H9 (cell line): Measurements from ENCODE around the gene GRM5. TPM values are rescaled to one million over a fixed set of nuclear protein-coding genes. Genes with fewer than 3 reads are reported as not detected.

ENCODE experiments used
- DNase-seq: peaks from one replicate; pipeline ENCODE4 v3.0.0-alpha.2; 2017
- H2AFZ ChIP-seq: one replicate; pipeline ENCODE4 v1.6.1; 2013; ENCODE audit warnings: mild to moderate bottlenecking, low read length, control low read depth, moderate library complexity
- H2AK5ac ChIP-seq: 2 replicates; pipeline ENCODE4 v1.6.1; 2013; ENCODE audit warnings: low read length, control low read depth, mixed read lengths; ENCODE audit not compliant: insufficient read length
- H2BK120ac ChIP-seq: one replicate; pipeline ENCODE4 v1.6.1; 2013; ENCODE audit warnings: low read depth, mild to moderate bottlenecking, low read length, control low read depth, inconsistent platforms; ENCODE audit not compliant: poor library complexity, severe bottlenecking
- H2BK12ac ChIP-seq: 2 replicates; pipeline ENCODE4 v1.6.1; 2013; ENCODE audit warnings: low read length, control low read depth, mixed read lengths, low read depth; ENCODE audit not compliant: insufficient read length
- H2BK15ac ChIP-seq: 2 replicates; pipeline ENCODE4 v1.6.1; 2013; ENCODE audit warnings: low read depth, low read length, control low read depth
- H2BK20ac ChIP-seq: one replicate; pipeline ENCODE4 v1.6.1; 2013; ENCODE audit warnings: low read depth, mild to moderate bottlenecking, low read length, control low read depth, inconsistent platforms; ENCODE audit not compliant: poor library complexity, severe bottlenecking
- H2BK5ac ChIP-seq: 2 replicates; pipeline ENCODE4 v1.6.1; 2013; ENCODE audit warnings: low read length, control low read depth, mixed read lengths; ENCODE audit not compliant: insufficient read length
- H3K14ac ChIP-seq: 2 replicates; pipeline ENCODE4 v1.6.1; 2013; ENCODE audit warnings: low read length, control low read depth; ENCODE audit not compliant: insufficient read depth
- H3K18ac ChIP-seq: 2 replicates; pipeline ENCODE4 v1.6.1; 2013; ENCODE audit warnings: low read depth, mild to moderate bottlenecking, mixed read lengths, low read length, control low read depth; ENCODE audit not compliant: insufficient read length
- H3K23ac ChIP-seq: 2 replicates; pipeline ENCODE4 v1.6.1; 2013; ENCODE audit warnings: low read length, control low read depth, mixed read lengths, low read depth; ENCODE audit not compliant: insufficient read length
- H3K23me2 ChIP-seq: 2 replicates; pipeline ENCODE4 v1.6.1; 2013; ENCODE audit warnings: low read depth, mild to moderate bottlenecking, mixed read lengths, low read length, control low read depth; ENCODE audit not compliant: insufficient read length, poor library complexity, severe bottlenecking
- H3K27ac ChIP-seq: 2 replicates; pipeline ENCODE4 v1.5.1; 2013; ENCODE audit warnings: low read length, control low read depth, mixed read lengths, low read depth; ENCODE audit not compliant: insufficient read length
- H3K27me3 ChIP-seq: 2 replicates; pipeline ENCODE4 v1.6.1; 2013; ENCODE audit warnings: low read length, control low read depth, inconsistent platforms; ENCODE audit not compliant: insufficient read depth
- H3K4ac ChIP-seq: 2 replicates; pipeline ENCODE4 v1.6.1; 2013; ENCODE audit warnings: low read depth, mild to moderate bottlenecking, control low read depth, inconsistent platforms, low read length, moderate library complexity
- H3K4me1 ChIP-seq: 2 replicates; pipeline ENCODE4 v1.6.1; 2013; ENCODE audit warnings: low read length, control low read depth, inconsistent platforms; ENCODE audit not compliant: insufficient read depth
- H3K4me2 ChIP-seq: 2 replicates; pipeline ENCODE4 v1.6.1; 2013; ENCODE audit warnings: low read length, control low read depth, mixed read lengths; ENCODE audit not compliant: insufficient read length, insufficient read depth
- H3K56ac ChIP-seq: 2 replicates; pipeline ENCODE4 v1.6.1; 2013; ENCODE audit warnings: low read depth, mild to moderate bottlenecking, mixed read lengths, low read length, control low read depth; ENCODE audit not compliant: insufficient read length
- H3K79me1 ChIP-seq: 2 replicates; pipeline ENCODE4 v1.6.1; 2013; ENCODE audit warnings: low read depth, mild to moderate bottlenecking, moderate library complexity, low read length, control low read depth, inconsistent platforms; ENCODE audit not compliant: insufficient read depth, poor library complexity, severe bottlenecking
- H3K79me2 ChIP-seq: 2 replicates; pipeline ENCODE4 v1.6.1; 2013; ENCODE audit warnings: low read length, control low read depth, inconsistent platforms; ENCODE audit not compliant: insufficient read depth
- H3K9ac ChIP-seq: 2 replicates; pipeline ENCODE4 v1.6.1; 2013; ENCODE audit warnings: low read length, control low read depth, mixed read lengths; ENCODE audit not compliant: insufficient read length; ENCODE audit errors: extremely low read depth
- H3K9me3 ChIP-seq: one replicate; pipeline ENCODE4 v1.6.1; 2013; ENCODE audit warnings: low read depth, low read length, inconsistent platforms; ENCODE audit not compliant: control insufficient read depth
- H3T11ph ChIP-seq: one replicate; pipeline ENCODE4 v1.6.1; 2013; ENCODE audit warnings: mild to moderate bottlenecking, low read length, control low read depth, inconsistent platforms
- H4K20me1 ChIP-seq: one replicate; pipeline ENCODE4 v1.6.1; 2013; ENCODE audit not compliant: control insufficient read depth, insufficient read length, insufficient read depth
- H4K5ac ChIP-seq: 2 replicates; pipeline ENCODE4 v1.6.1; 2013; ENCODE audit warnings: low read depth, mild to moderate bottlenecking, mixed read lengths, low read length, control low read depth; ENCODE audit not compliant: insufficient read length
- H4K8ac ChIP-seq: replicated peaks from 2 replicates; pipeline ENCODE4 v1.6.1; 2013; ENCODE audit warnings: low read length, control low read depth, mixed read lengths, low read depth; ENCODE audit not compliant: insufficient read length
- H4K91ac ChIP-seq: 2 replicates; pipeline ENCODE4 v1.6.1; 2013; ENCODE audit warnings: low read depth, mild to moderate bottlenecking, moderate library complexity, mixed read lengths, low read length, control low read depth; ENCODE audit not compliant: insufficient read length
- H3K27ac Mint-ChIP-seq, 3 experiments: 2 replicates in 2 of 3; 3 replicates in 1 of 3; pipeline ENCODE4 v1.8.0; 2020 to 2021; ENCODE audit warnings: mixed read lengths in 3 of 3, mild to moderate bottlenecking in 1 of 3, moderate library complexity in 1 of 3
- H3K27me3 Mint-ChIP-seq: 2 replicates; pipeline ENCODE4 v1.8.0; 2021; ENCODE audit warnings: low read depth, mild to moderate bottlenecking, moderate library complexity, mixed read lengths
- H3K36me3 Mint-ChIP-seq, 3 experiments: 2 replicates in 2 of 3; 3 replicates in 1 of 3; pipeline ENCODE4 v1.8.0; 2020 to 2021; ENCODE audit warnings: low read depth in 3 of 3, mixed read lengths in 3 of 3; ENCODE audit not compliant: insufficient read depth in 1 of 3
- H3K4me1 Mint-ChIP-seq, 2 experiments: 2 replicates each; pipeline ENCODE4 v1.8.0; 2020; ENCODE audit warnings: mixed read lengths in 2 of 2
- H3K4me3 Mint-ChIP-seq, 2 experiments: 2 replicates in 1 of 2; 3 replicates in 1 of 2; pipeline ENCODE4 v1.8.0; 2020 to 2021; ENCODE audit warnings: mild to moderate bottlenecking in 2 of 2, mixed read lengths in 2 of 2, moderate library complexity in 1 of 2
- H3K9me3 Mint-ChIP-seq, 2 experiments: 2 replicates in 1 of 2; 3 replicates in 1 of 2; pipeline ENCODE4 v1.8.0; 2020; ENCODE audit warnings: mild to moderate bottlenecking in 2 of 2, mixed read lengths in 2 of 2, moderate library complexity in 1 of 2
- WGBS: extraction: QIAGEN DNeasy Blood & Tissue Kit; methylation state at CpG from one replicate; pipeline ENCODE4 v1.1.7; 2013; ENCODE audit warnings: missing lambda C conversion rate, low lambda C conversion rate, mixed read lengths; ENCODE audit not compliant: insufficient read length; ENCODE audit errors: extremely low coverage; 5-methylcytosine and 5-hydroxymethylcytosine counted together
- total RNA-seq: library from RNA; stranded (reverse); gene quantifications from 2 replicates; pipeline ENCODE4 v1.2.1, GENCODE V29; 2021
- TF ChIP-seq, protein P1 (sequence below): fragments of 200-600 bp; sonication (generic); conservative IDR thresholded peaks from 3 replicates; pipeline ENCODE4 v1.8.0; 2021; ENCODE audit warnings: antibody characterized with exemption, mild to moderate bottlenecking

Gene GRM5
- total RNA-seq, 1 experiment from 2014 or later = not detected

DNA sequence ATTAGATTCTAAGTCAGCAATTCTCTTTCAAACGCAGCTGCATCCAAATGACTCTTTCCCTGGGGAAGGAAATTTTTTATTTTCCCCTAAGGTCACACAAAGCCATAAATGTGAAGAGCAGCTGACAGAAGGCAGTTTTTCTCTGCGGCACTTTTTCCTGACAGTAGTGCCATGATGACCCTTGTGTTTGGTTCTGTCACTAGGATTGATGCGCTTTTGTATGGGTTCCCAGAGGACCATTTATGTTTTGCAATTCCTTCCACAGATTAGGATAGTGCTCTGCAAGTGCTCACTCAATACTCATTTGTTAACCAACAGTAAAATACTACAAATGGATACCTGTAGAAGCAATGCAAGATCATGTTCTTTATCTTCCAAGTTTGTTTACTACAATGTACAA lies 368.6 kb downstream of the GRM5 start:
- no peak overlapping the region for H3T11ph ChIP-seq
- no peak overlapping the region for H4K5ac ChIP-seq
- no peak overlapping the region for H3K27ac ChIP-seq
- TF ChIP-seq, protein P1, sequence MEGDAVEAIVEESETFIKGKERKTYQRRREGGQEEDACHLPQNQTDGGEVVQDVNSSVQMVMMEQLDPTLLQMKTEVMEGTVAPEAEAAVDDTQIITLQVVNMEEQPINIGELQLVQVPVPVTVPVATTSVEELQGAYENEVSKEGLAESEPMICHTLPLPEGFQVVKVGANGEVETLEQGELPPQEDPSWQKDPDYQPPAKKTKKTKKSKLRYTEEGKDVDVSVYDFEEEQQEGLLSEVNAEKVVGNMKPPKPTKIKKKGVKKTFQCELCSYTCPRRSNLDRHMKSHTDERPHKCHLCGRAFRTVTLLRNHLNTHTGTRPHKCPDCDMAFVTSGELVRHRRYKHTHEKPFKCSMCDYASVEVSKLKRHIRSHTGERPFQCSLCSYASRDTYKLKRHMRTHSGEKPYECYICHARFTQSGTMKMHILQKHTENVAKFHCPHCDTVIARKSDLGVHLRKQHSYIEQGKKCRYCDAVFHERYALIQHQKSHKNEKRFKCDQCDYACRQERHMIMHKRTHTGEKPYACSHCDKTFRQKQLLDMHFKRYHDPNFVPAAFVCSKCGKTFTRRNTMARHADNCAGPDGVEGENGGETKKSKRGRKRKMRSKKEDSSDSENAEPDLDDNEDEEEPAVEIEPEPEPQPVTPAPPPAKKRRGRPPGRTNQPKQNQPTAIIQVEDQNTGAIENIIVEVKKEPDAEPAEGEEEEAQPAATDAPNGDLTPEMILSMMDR = no peak
- no peak overlapping the region for H3K14ac ChIP-seq
- no peak overlapping the region for H3K4me2 ChIP-seq
- no CpG with 5 or more reads among the region's 3 CpGs for WGBS
- H3K9me3 Mint-ChIP-seq = no peaks in the 10 kb centered on the region
- H3K18ac ChIP-seq = no peak overlapping the region
- no peak overlapping the region for H4K91ac ChIP-seq
- no peaks in the 10 kb centered on the region for H3K9me3 ChIP-seq
- H3K79me2 ChIP-seq = no peaks in the 10 kb centered on the region
- H4K8ac ChIP-seq = no peak overlapping the region
- H3K27ac Mint-ChIP-seq = no peak overlapping the region
- H3K79me1 ChIP-seq = no peaks in the 10 kb centered on the region
- peaks cover 3 to 7% of the 10 kb centered on the region in 2 experiments; a peak in 2 of 4 replicates for H3K4me1 Mint-ChIP-seq
- H3K27me3 Mint-ChIP-seq = no peaks in the 10 kb centered on the region
- no peaks in the 10 kb centered on the region for H3K27me3 ChIP-seq
- no peak overlapping the region for H2BK5ac ChIP-seq
- no peak overlapping the region for H2BK15ac ChIP-seq
- no peak overlapping the region for H2BK12ac ChIP-seq
- no peak overlapping the region for H2BK20ac ChIP-seq
- no peak overlapping the region for H3K23ac ChIP-seq
- no peak overlapping the region for H2BK120ac ChIP-seq
- DNase-seq = no peak
- no peaks in the 10 kb centered on the region for H4K20me1 ChIP-seq
- no peak overlapping the region for H3K4ac ChIP-seq
- no peak overlapping the region for H3K56ac ChIP-seq
- no peak overlapping the region for H2AFZ ChIP-seq
- no peak overlapping the region for H3K4me3 Mint-ChIP-seq
- no peaks in the 10 kb centered on the region for H3K23me2 ChIP-seq
- no peaks in the 10 kb centered on the region for H3K4me1 ChIP-seq
- no peaks in the 10 kb centered on the region for H3K36me3 Mint-ChIP-seq
- H3K9ac ChIP-seq = no peak overlapping the region
- H2AK5ac ChIP-seq = no peak overlapping the region
